Measurements from ENCODE around the gene MAPK1IP1L.

GRCh38 chr14:55115460-55115859 is 64.0 kb downstream of the MAPK1IP1L start:
- TF ChIP-seq YY1 (tag by site-specific recombination; IDR thresholded peaks at IDR 0.05) = no peak
- no peak for TF ChIP-seq ZNF274 (IDR thresholded peaks at IDR 0.05; ENCODE audit: low read length)
- no peak for TF ChIP-seq ZNF274 (tag by site-specific recombination; IDR thresholded peaks at IDR 0.05; ENCODE audit: borderline replicate concordance)
- TF ChIP-seq ZNF692 (tag by site-specific recombination; IDR thresholded peaks at IDR 0.05) = no peak
- TF ChIP-seq PRDM10 (tag by site-specific recombination; IDR thresholded peaks at IDR 0.05) = no peak
- TF ChIP-seq CTCF (tag by site-specific recombination; IDR thresholded peaks at IDR 0.05) = no peak
- TF ChIP-seq ZNF10 (tag by site-specific recombination; IDR thresholded peaks at IDR 0.05) = no peak
- TF ChIP-seq ZNF621 (tag by site-specific recombination; IDR thresholded peaks at IDR 0.05) = no peak
- TF ChIP-seq ZNF350 (tag by site-specific recombination; IDR thresholded peaks at IDR 0.05) = no peak
- TF ChIP-seq REST (tag by site-specific recombination; IDR thresholded peaks at IDR 0.05) = no peak
- TF ChIP-seq SETDB1 (IDR thresholded peaks at IDR 0.05; ENCODE audit: insufficient read length, low read length) = no peak
- no peak for TF ChIP-seq ZNF248 (tag by site-specific recombination; IDR thresholded peaks at IDR 0.05)
- TF ChIP-seq ZBTB7A (tag by site-specific recombination; IDR thresholded peaks at IDR 0.05; ENCODE audit: low read depth) = no peak
- no peak for TF ChIP-seq RBAK (tag by site-specific recombination; IDR thresholded peaks at IDR 0.05)
